Activated CD8-positive, alpha-beta memory T cell treated with anti-CD3 and anti-CD28 coated beads, Interleukin-2, amount 50 U/mL, for 4 hours (primary cell): Measurements from ENCODE around the gene CLDN16.

Experiments
- DNase-seq: peaks from one replicate; pipeline ENCODE4 v3.0.0-alpha.2; 2020

CLDN16 gene, protein sequence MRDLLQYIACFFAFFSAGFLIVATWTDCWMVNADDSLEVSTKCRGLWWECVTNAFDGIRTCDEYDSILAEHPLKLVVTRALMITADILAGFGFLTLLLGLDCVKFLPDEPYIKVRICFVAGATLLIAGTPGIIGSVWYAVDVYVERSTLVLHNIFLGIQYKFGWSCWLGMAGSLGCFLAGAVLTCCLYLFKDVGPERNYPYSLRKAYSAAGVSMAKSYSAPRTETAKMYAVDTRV

DNA sequence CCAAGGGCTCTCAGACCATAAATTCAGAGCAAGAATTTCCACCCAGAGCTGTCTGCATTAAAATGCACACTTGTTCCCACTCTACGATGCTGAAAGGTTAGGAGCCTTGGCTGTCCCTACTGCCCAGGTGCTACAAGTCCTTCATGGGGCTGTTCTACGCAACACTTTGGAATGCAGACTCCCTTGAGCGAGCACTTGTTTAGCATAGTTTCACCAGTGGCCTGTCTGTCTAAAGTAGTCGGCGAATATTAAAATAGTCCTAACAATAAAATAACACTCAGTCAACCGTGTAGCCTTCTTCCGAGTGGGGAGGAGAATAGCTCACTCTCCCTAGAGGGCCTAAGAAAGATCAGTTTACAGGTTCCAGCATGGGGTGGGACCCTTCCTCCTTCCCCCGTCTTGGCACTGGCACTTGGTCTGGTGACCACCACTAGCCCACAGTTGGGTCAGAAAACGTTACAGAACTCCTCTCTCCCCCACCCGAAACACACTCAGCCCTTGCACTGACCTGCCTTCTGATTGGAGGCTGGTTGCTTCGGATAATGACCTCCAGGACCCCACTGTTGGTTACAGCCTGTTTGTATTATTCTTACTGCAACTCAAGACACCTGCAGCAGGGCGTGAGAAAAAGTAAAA is at the start of gene CLDN16:
Gene CLDN16, plus strand, starts transcription at position 586 of the 636 bp plus-strand sequence. CDS start 167 bp downstream, outside the sequence.
- no peak for DNase-seq

DNA sequence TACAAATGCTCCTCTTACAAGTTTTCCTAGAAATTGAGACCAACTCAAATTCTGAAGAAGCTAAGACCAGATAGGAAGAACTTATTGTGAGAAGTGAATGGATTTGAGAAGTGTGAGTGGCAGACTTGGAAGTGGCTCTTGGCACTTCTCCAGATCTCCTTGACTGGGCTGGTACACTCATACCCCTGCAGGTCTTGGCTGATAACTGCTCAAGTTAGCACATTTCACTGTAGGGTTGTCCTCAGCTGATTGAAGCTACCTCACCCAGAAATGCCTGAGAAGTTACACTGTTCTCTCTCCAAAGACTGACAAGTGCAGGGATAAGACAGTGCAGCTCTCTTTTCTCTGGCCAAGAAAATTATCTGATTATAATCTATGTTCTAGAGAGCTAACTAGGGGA is 49.2 kb upstream of the CLDN16 start:
- no peak for DNase-seq

DNA sequence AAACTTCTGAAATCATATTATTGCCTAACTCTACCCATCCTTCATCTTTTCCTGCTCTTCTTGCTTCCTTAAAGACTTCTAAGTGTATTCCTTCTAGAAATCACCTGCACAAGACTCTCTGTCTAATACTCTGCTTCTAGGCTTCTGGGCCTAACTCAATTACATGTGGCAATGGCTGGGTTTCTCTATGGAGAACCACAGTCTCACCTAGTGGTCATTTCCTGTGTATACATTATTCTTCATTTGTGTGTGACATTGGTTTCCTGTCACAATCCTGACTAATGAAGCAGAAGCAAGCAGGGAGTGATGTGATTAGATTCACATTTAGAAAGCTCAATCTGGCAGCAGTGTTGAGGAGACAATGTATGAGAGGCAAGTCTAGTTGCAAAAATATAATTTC is 48.8 kb upstream of the CLDN16 start:
- DNase-seq = no peak

DNA sequence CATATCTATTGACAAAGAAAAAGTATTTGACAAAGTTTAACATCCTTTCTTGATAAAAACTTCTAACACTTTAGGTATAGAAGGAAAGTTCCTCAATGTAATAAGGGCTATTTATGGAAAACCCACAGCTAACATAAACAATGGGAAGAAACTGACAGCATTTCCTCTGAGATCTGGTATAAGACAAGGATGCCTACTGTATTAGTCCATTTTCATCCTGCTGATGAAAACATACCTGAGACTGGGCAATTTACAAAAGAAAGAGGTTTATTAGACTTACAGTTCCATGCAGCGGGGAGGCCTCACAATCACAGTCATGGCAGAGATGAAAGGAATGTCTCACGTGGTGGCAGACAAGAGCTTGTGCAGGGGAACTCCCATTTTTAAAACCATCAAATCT is 47.9 kb upstream of the CLDN16 start:
- no peak for DNase-seq

DNA sequence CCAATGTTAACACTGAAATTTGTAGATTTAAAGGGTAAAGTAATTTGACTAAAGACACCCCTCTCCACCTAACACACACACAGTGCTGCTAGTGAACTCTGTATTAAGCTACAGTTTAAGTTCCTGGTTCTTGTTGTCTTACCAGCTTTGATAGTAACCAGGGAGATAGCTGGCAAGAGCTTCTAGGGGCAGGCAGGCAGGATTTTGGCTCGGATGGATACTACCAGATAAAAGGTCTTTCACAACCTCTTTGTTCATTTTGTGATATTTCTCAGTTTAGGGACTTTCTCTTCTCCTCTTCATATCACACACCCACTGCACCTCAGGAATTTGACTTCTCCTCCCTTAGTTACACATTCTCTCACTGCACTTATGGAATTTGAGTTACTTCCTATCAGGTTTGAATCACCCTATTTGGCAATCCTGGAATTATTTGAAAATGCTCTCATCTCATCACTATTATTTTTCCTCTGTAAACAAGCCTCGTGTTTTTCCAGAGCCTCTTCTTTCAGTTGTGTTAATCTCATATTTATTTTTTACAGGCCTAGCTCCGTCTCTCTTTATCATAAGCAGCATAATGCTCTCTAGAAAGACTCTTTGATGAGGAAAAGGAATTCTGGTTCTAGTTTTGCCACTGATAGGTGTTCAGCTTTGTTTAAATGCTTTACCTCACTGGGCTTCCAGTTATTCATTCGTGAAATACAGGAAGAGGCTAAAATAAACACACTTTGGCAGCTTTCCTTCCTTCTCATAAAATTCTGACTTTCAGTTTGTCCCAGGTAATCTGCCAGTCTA is 42.7 kb upstream of the CLDN16 start:
- no peak for DNase-seq

DNA sequence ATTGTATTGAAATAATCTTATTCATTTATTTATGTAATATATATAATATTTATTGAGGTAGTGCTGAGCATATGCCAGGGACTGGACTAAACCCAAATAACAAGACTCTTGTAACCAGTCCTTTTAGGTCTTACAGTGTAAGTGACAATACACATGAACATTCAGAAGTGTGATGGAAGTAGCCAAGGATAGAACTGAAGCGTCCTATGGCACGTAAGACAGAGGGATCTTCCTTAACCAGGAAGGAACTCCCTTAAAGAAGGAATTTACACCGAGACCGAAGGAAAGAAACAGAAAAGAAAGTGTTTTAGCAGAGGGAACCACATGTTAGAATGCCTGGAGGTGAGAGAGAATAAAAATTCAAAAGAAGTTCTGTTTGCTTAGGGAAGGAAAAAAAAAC is 42.1 kb upstream of the CLDN16 start:
- no peak for DNase-seq

DNA sequence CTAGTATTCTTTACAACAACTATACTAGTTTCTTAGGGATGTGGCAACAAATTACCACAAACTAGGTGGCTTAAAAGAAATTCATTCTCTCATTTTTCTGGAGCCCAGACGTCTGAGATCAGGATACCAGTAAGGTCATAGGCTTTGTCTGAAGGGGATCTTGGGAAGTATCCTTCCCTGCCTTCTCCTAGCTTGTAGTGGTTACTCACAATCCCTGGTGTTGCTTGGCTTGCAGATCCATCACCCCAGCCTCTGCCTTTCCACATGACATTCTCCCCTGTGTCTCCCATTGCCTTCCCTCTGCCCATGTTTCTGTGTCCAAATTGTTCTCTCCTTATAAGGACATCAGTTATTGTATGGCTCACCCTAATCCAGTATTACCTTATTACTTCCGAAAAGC is 41.4 kb upstream of the CLDN16 start:
- DNase-seq = no peak

DNA sequence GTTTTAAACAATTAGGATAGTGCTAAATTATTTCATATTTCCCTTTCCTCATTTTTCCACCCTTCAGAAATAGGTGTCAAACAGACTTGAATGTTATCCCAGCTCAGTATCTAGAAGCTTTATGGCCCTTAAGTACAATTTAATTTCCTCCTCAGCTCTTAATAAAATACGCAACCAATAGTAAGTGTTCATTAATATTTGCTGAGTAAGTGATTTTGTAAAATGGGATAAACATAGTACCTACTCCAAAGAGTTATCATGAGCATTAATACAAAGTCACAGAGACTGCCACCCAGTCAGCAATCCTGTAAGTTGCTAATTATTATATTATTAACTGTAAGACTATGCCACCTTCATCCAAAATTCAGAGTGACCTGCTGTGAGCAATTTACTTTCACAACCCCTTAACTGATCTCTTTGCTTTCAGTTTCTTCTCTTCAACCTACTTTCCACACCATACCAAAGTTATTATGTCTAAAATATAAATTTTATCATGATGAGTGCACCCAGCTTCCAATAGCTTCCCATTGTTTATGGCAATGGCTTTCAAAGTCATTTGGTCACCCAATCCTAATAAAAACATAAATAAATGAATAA is 35.0 kb upstream of the CLDN16 start:
- no peak for DNase-seq

DNA sequence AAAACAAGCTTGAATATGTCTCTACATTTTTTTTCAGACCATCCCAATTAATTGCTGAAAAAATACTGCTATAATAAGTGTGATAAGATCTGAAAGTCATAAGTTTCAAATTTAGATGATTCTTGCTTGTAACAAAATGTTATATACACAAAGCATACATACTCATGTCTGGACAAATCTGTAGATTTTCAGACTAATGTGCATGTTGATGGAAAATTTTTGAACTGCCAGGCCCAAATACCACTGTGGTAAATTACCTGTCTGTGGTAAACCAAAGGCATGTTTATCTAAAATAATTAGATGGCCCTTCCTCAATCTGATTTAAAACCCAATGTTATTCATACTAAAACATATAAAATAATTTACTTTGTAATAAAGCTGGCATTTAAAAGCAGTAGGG is 31.7 kb upstream of the CLDN16 start:
- DNase-seq = no peak

DNA sequence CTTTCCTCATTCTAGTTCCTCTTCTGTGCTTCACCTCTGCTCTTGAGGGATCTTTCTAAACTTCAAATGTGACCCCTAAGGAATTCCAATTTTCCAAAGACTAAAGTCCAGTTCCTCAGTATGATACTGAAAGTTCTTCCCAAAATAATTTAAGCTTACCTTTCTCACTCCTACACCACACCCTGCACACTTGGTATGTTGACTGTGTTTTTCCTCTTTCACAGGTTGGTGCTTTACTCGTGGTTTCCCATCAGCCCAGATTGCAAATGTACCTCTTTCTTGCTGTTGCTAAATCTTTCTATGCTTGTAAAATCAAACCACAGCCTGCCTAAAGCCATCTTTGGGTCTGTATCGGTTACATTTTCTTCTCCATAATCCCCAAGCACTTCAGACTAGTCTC is 30.5 kb upstream of the CLDN16 start:
- DNase-seq = no peak

DNA sequence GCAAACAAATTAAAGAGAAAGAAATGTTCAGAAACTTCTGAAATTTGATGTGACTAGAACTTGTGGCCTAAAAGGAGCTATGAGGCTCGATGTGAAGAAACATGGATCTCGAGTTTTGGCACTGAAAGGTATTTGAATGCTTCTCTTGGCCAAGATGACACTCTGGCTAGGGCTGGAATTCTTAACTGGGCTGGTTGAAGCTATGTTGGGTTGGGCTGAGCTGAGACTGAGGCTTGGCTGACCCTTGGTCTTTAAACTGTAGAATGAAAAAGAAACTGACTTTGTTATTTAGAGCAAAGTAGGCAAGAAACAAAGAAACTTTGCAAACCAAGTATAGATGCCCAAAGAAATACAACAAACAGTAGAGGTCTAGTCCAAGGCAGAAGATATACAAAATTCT is 28.1 kb upstream of the CLDN16 start:
- DNase-seq = no peak

DNA sequence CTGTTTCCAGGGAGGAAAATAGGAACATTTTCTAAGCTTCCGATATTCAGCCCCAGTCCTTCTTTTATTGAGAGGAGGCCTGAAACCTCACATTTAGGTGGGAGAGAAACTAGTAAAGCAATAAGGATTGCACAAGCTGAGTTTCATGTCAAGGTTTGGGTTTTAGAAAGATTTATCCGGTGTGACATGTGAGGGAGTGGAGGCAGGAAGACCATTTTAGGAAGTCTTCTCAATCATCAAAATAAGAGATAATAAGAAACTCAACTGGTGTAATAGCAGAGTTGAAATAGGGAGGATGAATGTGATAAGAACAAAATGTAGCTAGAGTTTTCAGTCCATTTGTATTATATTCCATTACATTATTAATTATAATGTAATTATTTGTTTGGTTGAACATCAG is 27.7 kb upstream of the CLDN16 start:
- DNase-seq = no peak

DNA sequence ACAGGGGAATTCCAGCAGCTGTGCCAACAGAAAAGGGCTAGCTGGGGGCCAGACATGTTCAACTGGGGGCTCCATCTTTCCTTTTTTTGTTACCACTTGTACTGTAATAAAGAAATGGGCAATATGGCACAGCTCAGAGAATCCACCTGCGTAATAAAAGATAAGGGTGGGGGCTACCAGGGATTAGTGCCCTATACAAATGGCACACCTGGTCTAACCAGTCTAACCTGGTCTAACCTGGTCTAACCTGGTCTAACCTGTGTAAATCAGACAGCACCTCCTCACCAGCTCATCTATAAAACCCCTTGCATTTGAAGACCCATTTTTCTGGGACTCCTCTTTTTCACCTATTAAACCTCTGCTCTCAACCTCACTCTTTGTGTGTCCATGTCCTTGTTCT is 26.2 kb upstream of the CLDN16 start:
- no peak for DNase-seq

DNA sequence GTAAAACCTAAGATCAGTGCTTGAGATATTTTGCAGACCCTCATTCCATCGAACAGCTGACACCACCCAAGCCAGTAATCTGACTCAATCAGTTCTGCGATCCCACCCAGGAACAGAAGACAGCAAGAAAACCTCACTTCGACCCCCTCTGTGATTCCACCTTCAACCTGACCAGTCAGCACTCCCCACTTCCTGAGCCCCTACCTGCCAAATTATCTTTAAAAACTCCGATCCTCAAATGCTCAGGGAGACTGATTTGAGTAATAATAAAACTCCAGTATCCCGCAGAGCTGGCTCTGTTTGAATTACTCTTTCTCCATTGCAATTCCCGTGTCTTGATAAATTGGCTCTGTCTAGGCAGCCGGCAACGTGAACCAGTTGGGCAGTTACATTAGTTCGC is 25.7 kb upstream of the CLDN16 start:
- DNase-seq = no peak

DNA sequence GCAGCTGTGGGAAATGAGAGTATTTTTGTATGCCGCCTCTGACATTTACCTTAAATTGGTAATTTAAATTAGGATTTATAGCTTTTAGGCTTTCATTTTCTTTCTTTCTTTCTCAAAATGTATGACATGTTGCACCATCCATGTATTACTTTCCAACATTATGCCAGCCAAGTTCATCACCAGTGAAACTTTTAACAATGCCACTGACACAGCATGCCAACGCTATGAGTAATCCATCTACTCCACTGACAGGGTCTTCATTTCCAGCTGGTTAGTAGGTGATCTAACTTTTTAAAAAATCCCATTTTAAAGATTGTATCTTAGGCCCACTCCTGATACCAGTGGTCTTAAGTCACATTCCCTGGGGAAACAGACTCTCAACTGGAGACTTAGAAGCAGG is 21.8 kb upstream of the CLDN16 start:
- no peak for DNase-seq

DNA sequence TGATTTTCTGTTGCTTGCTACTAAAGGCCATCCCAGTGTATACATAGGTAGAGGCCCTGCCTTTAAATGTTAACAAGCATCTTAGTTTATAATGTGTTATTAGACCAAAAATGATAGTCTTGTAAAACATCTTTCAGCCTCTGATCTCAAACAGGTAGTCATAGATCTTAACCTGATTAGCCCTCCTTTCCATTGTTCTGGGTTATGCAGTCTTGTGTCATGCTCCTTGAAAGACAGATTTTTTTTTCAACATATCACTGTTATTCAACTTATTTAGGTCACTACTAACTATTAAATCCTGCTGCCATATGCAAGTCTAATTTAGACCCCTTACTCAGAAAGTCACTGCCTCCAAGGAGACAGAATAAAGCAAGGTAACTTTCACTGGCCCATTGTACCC is 19.1 kb upstream of the CLDN16 start:
- DNase-seq = no peak

DNA sequence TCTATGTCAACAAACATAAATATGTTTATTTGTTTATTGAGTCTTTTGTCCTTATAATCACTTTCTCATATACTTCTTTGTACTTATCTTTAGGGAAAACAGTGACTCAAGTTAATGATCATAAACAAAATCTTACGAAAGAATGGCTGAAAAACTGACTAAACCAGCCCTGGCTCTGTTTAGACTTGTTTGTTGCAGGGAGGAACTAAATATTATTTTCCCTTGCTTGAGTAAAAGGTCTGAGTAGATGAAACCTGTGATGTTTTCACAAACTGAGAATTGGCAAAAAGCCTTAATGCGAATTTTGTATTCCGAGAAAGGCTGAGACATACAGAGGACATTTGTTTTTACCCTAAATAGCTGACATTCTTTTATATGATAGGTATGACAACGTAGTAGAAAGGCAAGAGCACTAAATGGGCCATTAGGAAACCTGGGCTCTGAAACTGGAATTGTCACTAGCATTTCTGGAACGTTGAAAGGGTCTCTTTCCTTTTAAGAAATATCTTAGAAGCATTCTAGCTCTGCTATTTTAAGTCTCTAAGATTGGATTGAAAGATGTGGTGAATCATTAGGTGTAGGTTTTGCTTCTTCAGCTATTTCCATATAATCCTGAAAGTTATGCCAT is 18.2 kb upstream of the CLDN16 start:
- DNase-seq = no peak

DNA sequence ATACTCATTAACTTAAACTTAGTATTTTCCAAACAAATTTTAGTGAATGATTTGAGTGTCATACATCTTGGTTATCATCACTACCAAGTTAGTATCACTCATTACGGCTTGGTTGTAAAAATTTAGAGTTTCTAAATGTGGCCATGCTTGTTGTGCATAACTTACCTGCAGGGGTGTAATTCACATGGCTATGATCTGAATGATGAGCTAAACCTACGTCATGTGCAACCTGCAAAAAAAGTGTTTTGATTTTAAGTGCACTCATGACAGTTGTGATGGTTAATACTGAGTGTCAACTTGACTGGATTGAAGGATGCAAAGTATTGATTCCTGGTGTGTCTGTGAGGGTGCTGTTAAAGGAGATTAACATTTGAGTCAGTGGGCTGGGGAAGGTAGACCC is 17.6 kb upstream of the CLDN16 start:
- DNase-seq = no peak

DNA sequence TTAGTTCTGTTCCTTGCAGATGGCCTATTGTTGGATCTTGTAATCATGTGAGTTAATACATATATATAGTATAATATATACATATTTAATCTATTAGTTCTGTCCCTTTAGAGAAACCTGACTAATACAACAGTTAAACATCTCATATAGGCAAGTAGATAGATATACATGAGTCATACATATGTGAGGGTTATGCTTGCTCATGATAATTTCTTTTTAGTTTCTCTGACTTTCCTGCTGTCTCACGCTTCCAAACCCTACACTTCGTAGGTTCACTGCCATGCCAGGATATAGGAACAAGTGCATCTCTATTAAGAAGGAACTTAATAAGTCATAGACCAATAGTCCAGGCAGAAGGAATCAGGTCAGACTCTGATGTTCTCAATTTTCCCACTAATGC is 16.8 kb upstream of the CLDN16 start:
- DNase-seq = no peak

DNA sequence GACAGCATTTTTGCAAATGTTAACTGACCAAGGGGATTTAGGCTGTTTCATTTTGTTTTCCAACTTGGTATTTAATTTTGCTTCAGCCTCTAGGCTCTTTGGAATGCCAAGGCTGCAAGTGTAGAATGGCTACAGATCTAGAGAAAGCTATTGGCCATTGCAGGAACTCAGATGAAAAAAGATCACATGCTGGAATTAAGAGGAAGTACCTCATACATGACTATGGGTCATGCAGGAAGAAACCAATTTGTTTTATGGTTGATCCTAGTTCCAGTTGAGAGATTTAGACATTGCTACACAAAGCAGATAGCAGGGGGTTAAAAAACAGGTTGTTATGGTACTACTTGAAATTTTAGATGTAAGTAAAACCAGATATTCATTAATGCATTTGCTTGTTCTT is 12.7 kb upstream of the CLDN16 start:
- no peak for DNase-seq

DNA sequence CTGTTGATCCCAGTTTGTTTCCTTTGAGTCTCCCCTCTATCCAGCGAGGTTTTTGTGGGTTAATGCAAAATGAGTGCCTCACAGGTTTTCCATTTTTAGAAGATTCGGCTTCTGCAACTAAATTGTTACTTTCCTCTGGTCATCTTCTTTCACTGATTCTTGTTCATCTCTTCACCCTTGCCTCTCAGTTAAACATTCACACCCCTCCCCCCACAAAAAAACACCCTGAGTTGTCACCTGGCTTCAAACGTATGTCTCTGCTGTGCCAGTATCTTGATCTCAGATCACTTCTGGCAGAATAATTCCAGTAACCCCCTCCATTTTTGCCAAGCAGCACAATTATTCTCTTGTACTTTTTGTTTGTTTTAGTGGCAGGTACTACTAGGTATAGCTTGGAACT is 12.3 kb upstream of the CLDN16 start:
- DNase-seq = no peak

DNA sequence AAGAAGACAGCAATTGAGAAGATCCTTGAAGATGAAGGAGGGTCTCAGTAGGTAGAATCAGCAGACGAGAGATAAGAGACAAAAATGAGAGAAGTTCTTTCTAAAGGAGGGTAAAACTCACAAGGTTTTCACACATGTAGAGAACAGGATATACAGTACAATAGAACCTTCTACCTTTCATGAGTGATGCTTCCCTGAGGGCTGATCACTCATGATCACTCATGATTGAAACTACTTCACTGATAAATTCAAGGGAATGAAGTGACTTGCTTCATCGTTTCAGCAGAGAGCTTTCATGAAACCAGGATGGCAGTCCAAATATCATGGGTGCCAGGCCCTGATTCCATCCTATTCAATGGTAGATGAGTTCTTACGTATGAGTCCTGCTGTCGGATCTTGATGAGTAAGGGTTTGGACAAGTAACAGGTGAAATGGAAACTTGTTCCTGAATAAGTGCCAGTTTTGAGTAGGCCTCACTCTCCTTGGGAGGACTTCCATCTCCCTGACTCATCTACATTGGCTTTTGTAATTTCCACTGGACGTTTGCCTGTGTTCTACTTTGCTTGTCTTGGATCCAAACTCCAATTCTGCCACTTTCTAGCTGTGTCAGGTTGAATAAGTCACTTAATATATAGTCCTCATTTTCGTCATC is 9.6 kb upstream of the CLDN16 start:
- DNase-seq = no peak

DNA sequence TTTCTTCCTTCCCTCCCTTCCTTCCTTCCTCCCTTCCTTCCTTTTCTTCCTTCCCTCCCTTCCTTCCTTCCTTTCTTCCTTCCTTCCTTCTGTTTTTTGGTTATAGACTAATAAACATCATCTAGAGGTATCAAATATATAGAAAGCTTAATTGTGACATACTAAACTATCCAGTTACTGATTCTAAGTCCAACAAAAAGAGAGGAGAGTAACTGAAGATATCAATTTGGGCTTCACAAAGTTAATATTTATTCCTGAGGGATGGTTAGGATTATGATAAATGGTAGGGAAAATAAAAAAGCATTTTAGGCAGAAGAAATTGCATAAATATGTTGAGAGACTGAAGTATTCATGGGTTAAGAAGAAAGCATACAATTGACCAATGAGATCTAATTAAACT is 7.8 kb upstream of the CLDN16 start:
- no peak for DNase-seq
